ENCODE data around the gene ADGRA1.

ADGRA1 gene

DNA sequence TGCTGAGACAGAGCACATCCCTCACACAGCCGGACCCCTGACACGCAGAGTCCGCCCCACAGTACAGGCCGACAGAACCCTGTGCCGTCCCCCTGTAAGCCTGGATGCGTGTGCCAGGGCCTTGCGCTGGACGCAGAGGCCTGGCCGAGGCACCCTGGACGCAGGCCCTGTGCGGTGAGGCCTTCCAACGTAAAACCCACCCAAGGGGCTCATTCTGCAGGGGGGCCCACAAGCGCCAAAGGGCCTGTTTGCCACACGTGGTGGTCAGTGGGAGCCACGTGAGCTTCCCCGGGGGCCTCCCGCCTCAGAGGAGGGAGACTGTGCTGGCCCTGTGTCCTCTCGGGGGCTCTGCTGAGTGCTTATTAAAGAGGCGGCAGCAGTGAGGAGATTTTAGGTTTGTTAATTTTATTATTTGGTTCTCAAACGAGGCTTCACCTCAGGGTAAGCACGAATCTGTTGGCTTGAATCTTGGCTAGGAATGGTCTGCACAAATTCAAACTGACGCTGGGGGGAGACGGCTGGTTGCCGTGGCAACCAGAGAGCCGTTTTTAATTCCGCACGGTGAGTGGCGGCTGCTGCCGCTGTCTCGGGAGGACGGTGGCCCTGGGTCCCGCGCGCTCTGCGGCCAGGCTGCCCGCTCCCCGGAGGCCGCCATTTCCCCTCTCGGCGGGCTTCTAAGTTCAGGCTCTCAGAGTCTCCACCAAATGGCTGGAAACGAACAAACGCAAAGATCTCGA, 4.9 kb upstream of the ADGRA1 start:
- TF ChIP-seq, protein P1, sequence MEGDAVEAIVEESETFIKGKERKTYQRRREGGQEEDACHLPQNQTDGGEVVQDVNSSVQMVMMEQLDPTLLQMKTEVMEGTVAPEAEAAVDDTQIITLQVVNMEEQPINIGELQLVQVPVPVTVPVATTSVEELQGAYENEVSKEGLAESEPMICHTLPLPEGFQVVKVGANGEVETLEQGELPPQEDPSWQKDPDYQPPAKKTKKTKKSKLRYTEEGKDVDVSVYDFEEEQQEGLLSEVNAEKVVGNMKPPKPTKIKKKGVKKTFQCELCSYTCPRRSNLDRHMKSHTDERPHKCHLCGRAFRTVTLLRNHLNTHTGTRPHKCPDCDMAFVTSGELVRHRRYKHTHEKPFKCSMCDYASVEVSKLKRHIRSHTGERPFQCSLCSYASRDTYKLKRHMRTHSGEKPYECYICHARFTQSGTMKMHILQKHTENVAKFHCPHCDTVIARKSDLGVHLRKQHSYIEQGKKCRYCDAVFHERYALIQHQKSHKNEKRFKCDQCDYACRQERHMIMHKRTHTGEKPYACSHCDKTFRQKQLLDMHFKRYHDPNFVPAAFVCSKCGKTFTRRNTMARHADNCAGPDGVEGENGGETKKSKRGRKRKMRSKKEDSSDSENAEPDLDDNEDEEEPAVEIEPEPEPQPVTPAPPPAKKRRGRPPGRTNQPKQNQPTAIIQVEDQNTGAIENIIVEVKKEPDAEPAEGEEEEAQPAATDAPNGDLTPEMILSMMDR (conservative IDR thresholded peaks at IDR 0.05; ENCODE audit: low read depth, low read length), result no peak
- DNase-seq (ENCODE audit: low read depth), result no peak
- H3K4me3 ChIP-seq (ENCODE audit: low read depth, low read length), result no peak overlapping the region

DNA sequence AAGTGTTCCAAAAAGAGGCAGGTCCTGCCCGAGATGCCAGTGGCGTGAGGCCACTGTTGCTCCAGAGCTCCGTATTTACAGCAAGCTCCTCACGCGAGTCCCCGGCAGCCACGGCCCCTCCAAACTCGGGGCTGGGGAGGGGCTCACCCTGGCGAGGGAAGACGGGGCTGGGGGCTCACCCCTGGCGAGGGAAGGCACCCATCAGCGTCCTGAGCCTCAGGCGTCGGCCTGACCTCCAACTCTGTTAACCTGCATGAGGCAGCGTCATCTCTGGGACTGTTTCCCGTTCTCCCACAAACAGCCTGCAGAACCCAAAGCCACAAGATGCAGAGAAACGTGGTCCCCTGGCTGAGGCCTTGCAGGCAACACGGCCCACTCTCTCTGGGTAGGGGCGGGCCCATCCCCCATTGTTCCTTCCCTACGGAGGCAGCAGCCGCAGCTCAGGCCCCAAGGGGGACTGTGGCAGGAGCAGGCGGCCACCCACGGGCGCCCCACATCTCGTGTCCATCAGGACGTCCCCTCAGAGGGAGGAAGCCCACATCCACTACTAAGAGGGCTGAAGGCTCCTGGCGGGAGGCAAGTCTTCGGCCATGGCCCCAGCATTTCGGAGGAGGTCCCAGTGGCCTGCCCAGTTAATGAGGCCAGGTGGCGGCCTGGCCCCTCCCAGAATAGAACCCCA, 4.2 kb upstream of the ADGRA1 start:
- TF ChIP-seq, protein P1 (conservative IDR thresholded peaks at IDR 0.05; ENCODE audit: low read depth, low read length), result no peak
- DNase-seq (ENCODE audit: low read depth), result no peak
- no peak overlapping the region for H3K4me3 ChIP-seq (ENCODE audit: low read depth, low read length)

DNA sequence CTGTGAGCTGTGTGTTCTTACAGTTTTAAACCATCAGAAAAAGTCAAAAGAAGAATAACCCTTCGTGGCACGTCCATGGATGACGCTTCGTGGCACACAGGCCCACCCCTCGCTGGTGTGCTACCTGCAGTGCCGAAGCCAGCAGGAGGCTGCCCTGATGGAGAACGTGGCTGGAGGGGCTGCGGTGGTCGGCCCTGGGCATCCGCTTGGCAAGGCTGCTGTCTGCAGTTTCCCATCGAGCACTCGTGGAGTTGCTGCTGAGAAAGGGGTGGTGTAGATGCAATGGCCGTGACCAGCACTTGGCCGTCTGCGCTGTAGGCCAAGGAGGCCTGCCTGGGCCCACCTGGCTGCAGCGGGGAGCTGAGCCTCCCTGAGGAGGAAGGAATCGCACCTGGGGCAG, 3.2 kb upstream of the ADGRA1 start:
- DNase-seq (ENCODE audit: low read depth), result no peak
- no peak overlapping the region for H3K4me3 ChIP-seq (ENCODE audit: low read depth, low read length)
- TF ChIP-seq, protein P1 (conservative IDR thresholded peaks at IDR 0.05; ENCODE audit: low read depth, low read length), result no peak

DNA sequence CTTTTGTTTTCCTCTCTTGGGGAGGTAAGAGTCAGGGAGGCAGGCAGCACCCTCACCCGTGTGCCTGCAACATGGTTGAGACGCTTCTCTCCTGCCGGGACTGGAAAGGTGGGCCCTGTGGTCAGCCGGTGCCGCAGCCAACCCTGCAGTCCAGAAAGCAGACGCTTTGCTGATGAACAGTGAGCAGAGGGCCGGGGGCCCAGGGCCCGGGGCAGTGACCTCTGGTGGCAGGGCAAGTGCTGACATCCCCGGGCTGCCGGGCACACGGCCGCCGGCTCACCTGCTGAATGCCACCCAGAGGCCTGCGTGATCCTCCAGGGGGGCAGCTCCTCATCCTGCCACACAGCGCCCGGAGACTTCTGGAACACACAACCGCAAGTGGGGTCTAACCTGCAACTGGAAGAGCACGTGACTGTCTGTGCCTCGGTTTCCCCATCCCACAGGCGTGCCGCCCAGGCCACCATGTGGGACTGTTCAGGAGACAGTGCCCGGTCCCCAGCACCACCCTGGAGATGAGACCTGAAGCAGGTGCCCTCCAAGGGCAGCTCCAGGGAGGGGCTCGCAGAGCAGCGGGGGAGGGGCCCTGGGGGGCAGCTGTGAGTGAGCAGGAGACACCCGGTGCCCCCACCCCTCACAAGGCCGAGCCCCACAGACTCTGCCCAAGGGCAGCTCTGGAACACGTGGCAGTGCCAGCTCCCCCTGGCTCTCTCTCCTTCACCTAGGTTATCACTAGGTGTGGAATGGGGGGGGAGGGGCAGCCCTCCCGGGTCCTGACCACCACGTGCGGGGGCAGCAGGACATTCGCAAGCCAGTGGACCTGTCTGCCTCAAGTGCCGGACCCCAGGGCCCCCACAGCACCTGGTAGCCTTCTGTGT, 2.2 kb upstream of the ADGRA1 start:
- H3K4me3 ChIP-seq (ENCODE audit: low read depth, low read length), result no peak overlapping the region
- no peak for DNase-seq (ENCODE audit: low read depth)

DNA sequence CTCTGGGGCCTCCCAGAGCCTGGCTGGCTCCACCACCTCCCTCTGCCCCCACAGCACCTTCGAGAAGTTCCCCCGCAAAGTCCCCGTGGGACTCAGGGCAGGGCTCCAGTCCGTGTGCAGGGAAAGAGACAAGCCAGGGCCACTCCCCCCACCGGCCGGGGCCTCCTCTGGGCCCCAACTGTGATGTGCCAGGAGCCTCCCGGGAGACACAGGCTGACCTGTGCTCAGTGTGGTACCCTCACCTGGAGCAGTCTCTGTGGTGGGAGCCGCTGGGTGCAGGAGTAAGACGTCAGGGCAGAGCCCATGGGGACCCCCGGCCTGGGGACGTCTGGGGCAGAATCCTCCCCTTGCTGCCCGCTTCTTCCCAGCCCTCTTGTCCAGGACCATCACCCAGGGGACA, 1.5 kb upstream of the ADGRA1 start:
- DNase-seq (ENCODE audit: low read depth), result no peak
- no peak overlapping the region for H3K4me3 ChIP-seq (ENCODE audit: low read depth, low read length)
- TF ChIP-seq, protein P1 (conservative IDR thresholded peaks at IDR 0.05; ENCODE audit: low read depth, low read length), result no peak

More for the DNA sequence above, 2.2 kb upstream of the ADGRA1 start:
- TF ChIP-seq, protein P1 (conservative IDR thresholded peaks at IDR 0.05; ENCODE audit: low read depth, low read length), result no peak

DNA sequence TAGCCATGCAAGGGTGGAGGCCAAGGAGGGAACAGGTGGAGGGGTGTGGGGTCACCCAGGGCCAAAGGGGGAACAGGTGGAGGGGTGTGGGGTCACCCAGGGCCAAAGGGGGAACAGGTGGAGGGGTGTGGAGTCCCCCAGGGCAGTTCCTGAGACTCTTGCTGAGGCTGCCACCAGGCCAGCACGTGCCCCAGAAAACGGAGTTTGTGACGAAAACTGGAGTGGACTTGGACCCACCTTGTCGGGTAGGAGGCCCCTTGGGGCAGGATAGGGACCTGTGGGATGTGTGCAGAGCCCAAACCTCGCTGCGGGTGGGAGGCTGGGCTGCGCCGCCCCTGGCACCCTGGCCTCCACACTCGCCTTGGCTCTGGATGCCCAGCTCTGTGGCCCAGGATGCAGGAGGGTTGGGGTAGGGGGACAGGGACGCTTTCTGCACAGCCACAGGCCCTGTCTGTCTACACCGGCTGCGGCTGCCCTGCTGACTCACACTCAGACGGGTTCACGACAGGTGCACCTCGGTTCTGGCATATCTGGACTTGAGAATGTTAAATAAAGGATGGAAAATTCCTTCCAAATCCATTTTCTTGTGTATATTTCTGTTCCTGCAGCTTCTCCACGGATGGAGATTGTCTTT, 562 bp upstream of the ADGRA1 start:
- H3K4me3 ChIP-seq (ENCODE audit: low read depth, low read length), result no peak overlapping the region
- DNase-seq (ENCODE audit: low read depth), result no peak
- TF ChIP-seq, protein P1 (conservative IDR thresholded peaks at IDR 0.05; ENCODE audit: low read depth, low read length), result no peak

Measured in choroid plexus epithelial cell (primary cell).